ENCODE results near the gene KDM3B. TPM values are rescaled to one million over a fixed set of nuclear protein-coding genes. Genes with fewer than 3 reads are reported as not detected.

Gene KDM3B
- total and polyA plus RNA-seq, 12 donors = 23.2 to 68.4 (median 49.4) TPM

DNA sequence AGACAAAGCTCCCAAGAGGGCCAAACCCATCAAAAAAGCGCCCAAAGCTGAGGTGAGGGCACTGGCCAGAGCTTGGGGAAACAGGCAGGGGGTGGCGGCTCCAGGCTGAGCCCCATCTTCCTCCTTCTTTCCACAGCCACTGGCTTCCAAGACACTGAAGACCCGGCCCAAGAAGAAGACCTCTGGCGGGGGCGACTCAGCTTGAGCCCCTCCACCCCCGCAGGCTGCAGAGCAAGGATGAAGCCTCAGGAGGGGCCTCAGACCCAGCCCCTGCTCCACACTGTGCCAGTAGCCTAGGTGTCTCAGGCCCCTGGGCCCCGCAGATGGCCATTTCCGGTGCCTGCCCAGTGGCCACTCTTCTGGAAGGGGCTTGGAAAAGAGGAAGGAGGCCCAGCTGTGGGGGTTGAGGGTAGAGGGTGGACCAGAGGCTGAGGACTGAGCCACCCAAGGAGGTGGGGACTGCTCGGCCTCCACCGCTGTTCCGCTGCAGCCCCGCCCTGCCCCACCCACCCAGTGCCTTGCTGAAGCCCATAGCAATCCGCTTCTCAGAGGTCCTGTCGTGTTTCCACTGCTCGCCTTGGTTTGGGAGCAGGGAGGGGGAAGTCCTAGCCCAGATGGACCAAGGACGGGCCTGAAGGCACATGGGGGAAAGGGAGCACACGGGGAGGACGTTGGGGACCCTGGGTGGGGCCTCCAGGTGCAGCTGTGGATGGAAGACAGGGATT, 93.2 kb downstream of the KDM3B start:
- 80 to 95% (median 82%) methylated on average over 10 to 18 of the region's 18 CpGs for WGBS, 4 donors
- no peaks in the 10 kb centered on the region for H3K9me3 ChIP-seq (replicated peaks in 1 of 3)
- peaks cover 0 to 4% of the 10 kb centered on the region in 2 donors for H3K4me1 ChIP-seq (replicated peaks in 1 of 2)
- no peaks in the 10 kb centered on the region for H3K27me3 ChIP-seq
- H3K36me3 ChIP-seq (replicated peaks in 1 of 2) = no peaks in the 10 kb centered on the region
- no peak overlapping the region for H3K27ac ChIP-seq
- TF ChIP-seq, protein P1, sequence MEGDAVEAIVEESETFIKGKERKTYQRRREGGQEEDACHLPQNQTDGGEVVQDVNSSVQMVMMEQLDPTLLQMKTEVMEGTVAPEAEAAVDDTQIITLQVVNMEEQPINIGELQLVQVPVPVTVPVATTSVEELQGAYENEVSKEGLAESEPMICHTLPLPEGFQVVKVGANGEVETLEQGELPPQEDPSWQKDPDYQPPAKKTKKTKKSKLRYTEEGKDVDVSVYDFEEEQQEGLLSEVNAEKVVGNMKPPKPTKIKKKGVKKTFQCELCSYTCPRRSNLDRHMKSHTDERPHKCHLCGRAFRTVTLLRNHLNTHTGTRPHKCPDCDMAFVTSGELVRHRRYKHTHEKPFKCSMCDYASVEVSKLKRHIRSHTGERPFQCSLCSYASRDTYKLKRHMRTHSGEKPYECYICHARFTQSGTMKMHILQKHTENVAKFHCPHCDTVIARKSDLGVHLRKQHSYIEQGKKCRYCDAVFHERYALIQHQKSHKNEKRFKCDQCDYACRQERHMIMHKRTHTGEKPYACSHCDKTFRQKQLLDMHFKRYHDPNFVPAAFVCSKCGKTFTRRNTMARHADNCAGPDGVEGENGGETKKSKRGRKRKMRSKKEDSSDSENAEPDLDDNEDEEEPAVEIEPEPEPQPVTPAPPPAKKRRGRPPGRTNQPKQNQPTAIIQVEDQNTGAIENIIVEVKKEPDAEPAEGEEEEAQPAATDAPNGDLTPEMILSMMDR (IDR thresholded peaks at IDR 0.05) = no peak
- intact Hi-C loops (cut with DNase I) = no loop called here
- H3K4me3 ChIP-seq = no peak overlapping the region
- no peak for DNase-seq

DNA sequence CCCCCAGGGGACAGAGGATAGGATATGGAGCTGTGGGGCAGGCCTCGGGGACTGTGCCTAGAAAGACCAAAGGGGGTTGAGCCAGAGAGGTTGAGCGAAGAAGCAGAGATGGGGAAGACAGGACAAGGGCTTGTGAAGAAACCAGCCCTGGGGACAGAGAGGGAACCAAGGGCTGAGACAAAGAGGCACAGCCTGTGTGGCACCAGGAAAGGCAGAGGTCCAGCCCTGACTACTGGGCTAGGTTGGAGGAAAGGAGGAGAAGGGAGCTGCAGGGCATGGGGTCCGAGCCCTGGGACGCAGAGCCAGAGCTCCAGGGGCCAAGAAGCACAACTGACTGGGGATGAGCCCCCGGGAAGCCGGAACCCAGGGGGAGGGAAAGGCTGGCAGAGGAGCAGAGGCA, 95.6 kb downstream of the KDM3B start:
- no peaks in the 10 kb centered on the region for H3K27me3 ChIP-seq
- no peak overlapping the region for H3K27ac ChIP-seq
- 84 to 90% (median 87%) methylated on average over 6 of the region's 6 CpGs for WGBS, 4 donors
- no peak overlapping the region for H3K4me3 ChIP-seq
- H3K4me1 ChIP-seq (replicated peaks in 1 of 2) = peaks cover 0 to 4% of the 10 kb centered on the region in 2 donors
- no peaks in the 10 kb centered on the region for H3K9me3 ChIP-seq (replicated peaks in 1 of 3)
- no peaks in the 10 kb centered on the region for H3K36me3 ChIP-seq (replicated peaks in 1 of 2)
- DNase-seq = peak in 1 of 7 donors; percentile 11
- intact Hi-C loops (cut with DNase I) = no loop called here
- TF ChIP-seq, protein P1 (IDR thresholded peaks at IDR 0.05) = no peak
- no peak for TF ChIP-seq POLR2A (IDR thresholded peaks at IDR 0.05)

DNA sequence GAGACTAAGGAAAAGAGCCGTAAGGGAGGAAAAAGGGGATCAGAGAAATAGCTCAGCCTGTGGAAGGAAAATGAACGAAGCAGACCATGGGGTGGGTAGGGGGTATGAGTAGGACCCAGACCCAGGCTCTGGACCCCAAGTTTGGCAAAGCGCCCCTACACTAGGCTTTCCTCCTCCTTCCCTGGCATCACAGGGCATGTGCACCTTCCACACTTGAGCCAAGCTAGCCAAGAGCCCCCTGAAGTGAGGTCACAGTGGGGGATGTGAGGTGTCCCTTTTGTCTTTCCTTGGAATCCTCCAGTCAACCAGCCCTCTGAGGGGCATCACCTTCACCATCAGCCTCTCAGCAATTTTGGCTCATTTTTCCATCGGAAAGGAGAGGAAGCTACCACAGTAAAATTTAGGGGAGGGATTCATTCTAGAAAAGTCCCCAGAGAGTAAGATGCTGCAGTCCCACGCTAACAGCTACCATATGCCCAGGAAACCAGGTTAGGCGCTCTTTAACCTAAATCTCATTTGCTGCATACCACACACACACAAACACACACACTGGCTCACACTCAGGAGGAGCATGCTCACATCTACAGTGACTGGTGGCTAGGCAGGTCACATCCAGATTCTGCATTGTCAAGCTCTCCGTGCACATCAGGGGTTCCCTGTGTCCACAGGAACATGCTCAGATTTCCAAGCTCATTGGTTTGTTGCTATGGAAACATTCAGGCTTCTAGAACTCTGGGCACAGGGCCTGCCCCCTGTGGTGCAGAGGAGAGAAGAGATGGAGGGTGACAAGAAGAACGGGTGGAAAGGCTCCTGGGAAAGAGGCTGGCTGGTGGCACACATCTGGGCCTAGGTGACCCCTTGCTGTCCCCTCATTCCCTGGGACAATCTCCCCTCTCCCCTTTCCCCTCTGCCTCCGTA, 96.3 kb downstream of the KDM3B start:
- Histone ChIP-seq H3K27ac (peak overlapping the region in 1 of 5 donors; percentile 42), H3K27me3 (no peaks in the 10 kb centered on the region), H3K9me3 (replicated peaks in 1 of 3) (no peaks in the 10 kb centered on the region), H3K36me3 (replicated peaks in 1 of 2) (no peaks in the 10 kb centered on the region), H3K4me1 (replicated peaks in 1 of 2) (peaks cover 0 to 4% of the 10 kb centered on the region in 2 donors), H3K4me3 (no peak overlapping the region)
- peak in 1 of 7 donors; percentile 5 for DNase-seq
- WGBS, 4 donors = 65 to 79% (median 77%) methylated on average over 8 to 9 of the region's 9 CpGs
- TF ChIP-seq, protein P1 (IDR thresholded peaks at IDR 0.05) = no peak
- no peak for TF ChIP-seq POLR2A (IDR thresholded peaks at IDR 0.05)
- intact Hi-C loops (cut with DNase I) = no loop called here

All from adrenal gland (tissue), 12 donors.